GM19438 (cell line): ENCODE measurements around the gene CELF1.

Experiments
- ATAC-seq: cut with Tn5 transposase; IDR thresholded peaks from one replicate; pipeline ENCODE4 v1.9.1; 2021; ENCODE audit warnings: low read depth; ENCODE audit not compliant: unreplicated experiment

The CELF1 gene

GRCh38 chr11:47434011-47434786 is 118.7 kb downstream of the CELF1 start:
- ATAC-seq: no peak

- ATAC-seq: no peak
These were observed 119.8 kb downstream of the CELF1 start for GRCh38 chr11:47433157-47433556.

GRCh38 chr11:47431356-47432083 is 121.4 kb downstream of the CELF1 start:
- ATAC-seq: no peak

DNA sequence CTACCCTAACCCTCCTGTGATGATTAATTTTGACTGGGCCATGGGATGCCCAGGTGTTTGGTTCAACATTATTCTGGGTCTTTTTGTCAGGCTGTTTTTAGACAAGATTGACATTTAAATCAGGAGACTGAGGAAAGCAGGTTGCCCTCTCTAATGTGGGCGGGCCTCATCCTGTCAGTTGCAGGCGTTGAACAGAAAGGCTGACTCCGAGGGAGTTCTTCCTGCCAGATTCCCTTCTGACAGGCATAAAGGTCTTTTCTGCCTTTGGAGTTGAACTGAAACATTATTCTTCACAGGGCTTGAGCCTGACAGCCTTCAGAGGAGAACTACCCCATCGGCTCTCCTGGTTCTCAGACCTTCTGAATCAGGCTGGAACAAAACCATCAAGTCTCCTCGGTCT is 122.4 kb downstream of the CELF1 start:
- no peak for ATAC-seq

DNA sequence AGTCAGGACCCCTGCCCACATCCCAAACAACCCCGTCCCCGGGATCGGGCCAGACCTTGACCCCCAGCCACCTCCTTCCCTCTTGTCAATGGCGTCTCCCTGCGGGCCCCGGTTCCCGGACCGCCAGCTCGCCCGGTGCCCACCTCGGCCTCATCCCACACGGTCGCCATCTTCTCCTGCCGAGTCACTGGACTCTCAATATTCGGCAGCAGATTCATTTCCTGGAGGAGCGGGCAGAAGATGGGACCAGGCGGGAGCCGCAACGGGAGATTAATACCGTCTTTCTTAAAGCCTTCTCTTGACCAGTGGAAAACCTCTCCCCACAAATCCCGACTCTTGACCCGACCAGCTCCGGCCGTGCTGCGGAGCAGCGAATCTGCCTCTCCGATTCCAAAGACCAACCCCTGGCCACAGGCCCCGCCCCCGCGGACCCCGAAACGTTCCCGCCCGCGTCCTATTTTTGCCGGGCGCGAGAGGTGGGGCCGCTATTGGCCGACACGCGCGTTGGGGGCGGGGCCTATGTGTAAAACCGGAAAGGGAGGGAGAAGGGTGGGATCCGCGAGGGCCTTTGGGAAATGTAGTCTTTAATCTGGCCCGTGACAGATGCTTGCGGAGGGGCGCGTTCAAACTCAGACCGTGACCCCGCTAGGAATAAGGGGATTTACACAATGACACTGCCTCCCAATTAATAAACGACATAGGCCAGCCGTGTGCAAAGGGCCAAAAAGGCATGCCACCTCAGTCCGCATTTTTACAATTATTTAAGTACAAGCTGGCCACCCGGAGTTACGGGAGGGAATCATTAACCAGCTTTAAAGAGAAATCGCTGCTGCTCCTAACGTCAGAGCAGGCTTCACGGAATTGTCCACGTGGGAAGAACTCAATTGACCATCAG is 126.6 kb downstream of the CELF1 start, which contains the start of gene PSMC3:
TSS of gene PSMC3 (minus strand) at position 378 of the 895 bp plus-strand sequence. CDS start at position 218, 160 bp downstream.
- ATAC-seq: peak; percentile 85

DNA sequence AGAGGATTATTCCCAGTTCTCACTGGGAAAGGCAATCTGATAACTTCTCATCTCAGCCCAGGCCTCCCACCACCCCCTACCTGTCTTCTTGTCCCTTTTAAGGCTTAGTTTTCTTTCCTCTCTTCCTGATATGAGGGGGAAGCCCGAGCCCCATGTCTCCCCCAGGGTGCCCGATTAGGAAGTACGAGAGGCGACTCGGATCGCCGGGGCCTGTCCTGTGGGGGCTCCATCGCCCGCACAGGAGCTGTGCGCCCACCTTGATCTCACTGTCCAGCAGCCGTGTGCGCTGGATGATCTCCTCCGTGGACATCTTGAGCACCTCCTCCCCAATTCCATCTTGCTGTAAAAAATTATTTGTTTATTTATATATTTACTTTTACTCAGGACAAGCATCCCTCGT is 127.3 kb downstream of the CELF1 start:
- ATAC-seq: no peak

DNA sequence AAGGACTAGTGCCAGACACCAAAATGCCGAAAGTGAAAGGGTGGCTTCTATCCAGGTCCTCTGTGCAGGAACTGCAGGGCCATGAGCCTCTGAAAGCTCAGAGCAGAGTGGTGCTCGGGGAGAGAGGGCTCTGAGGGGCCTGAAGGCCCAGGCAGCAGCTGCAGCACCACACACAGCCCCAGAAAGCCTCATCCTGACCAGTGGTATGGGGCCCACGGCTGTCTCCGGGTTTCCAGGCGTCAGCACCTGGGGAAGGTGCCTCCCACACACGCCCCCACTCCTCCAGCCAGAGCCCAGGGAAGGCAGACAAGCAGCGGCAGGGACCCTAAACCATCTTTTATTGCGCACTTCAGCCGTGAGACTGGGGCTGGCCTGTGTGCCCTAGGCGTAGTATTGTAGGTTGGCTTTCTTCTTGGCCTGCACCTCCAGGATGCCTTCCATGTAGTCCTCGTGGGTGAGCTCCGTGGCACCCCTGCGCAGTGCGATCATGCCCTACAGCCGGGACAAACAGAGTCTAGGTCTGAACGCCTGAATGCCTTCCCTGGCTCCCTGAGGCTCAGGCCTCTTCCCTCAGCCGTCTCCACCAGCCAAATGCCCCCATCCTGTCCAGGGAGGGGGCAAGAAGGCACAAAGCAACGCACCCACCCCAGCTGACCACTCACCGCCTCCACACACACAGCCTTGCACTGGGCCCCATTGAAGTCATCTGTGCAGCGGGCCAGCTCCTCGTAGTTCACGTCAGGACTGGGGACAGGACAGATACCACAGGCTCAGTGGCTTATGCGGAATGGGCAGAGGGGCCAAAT is 134.3 kb downstream of the CELF1 start:
- ATAC-seq: no peak

GRCh38 chr11:47417712-47418111 is 135.2 kb downstream of the CELF1 start:
- ATAC-seq: no peak

GRCh38 chr11:47415949-47416472 is 136.9 kb downstream of the CELF1 start:
- no peak for ATAC-seq
